Panc1 (cell line): ENCODE measurements around the gene ANKH. TPM values are rescaled to one million over a fixed set of nuclear protein-coding genes. Genes with fewer than 3 reads are reported as not detected.

Experiments used
- ATAC-seq: fragments of 200-7000 bp; cut with Tn5 transposase; 2 replicates; pipeline ENCODE4 v1.9.1; 2020; ENCODE audit warnings: mild to moderate bottlenecking, moderate library complexity
- BruUV-seq: library from RNA; stranded (reverse); fragments of 400-500 nt; replicated peaks from 2 replicates; lab custom pipeline; 2021; lab: Mats Ljungman, UMichigan
- CTCF ChIA-PET: fragments of 300-600 bp; sonication (Branson Sonifier 250); formaldehyde crosslinking; loops from one replicate; lab custom pipeline; 2022; ENCODE audit warnings: antibody characterized with exemption; lab: Charles Lee
- POLR2A ChIA-PET: fragments of 300-600 bp; sonication (Branson Sonifier 250); formaldehyde crosslinking; loops from one replicate; lab custom pipeline; 2022; ENCODE audit warnings: antibody characterized with exemption; lab: Charles Lee
- DNase-seq: peaks from one replicate; pipeline ENCODE4 v3.0.0-alpha.2; 2010; ENCODE audit warnings: low read depth, low spot score
- H3K27ac ChIP-seq: 2 replicates; pipeline ENCODE4 v1.5.1; 2011; ENCODE audit warnings: mild to moderate bottlenecking, low read length, inconsistent platforms
- H3K27me3 ChIP-seq: fragments of 200-500 bp; sonication (Bioruptor generic); 2 replicates; pipeline ENCODE4 v1.6.0; 2014; ENCODE audit warnings: low read length, inconsistent platforms; ENCODE audit not compliant: control insufficient read depth, insufficient read depth
- H3K36me3 ChIP-seq: fragments of 200-500 bp; sonication (Bioruptor generic); 2 replicates; pipeline ENCODE4 v1.5.1; 2014; ENCODE audit warnings: inconsistent platforms, mild to moderate bottlenecking, low read length, moderate library complexity; ENCODE audit not compliant: control insufficient read depth, insufficient read depth
- H3K4me1 ChIP-seq: 2 replicates; pipeline ENCODE4 v1.5.1; 2011; ENCODE audit warnings: inconsistent platforms, mild to moderate bottlenecking, low read length, moderate library complexity; ENCODE audit not compliant: control insufficient read depth, insufficient read depth
- H3K4me3 ChIP-seq, 2 experiments: 2 replicates each; pipeline ENCODE4 v1.5.1; 2011 to 2012; ENCODE audit warnings: low read depth in 2 of 2, low read length in 2 of 2, mild to moderate bottlenecking in 2 of 2, inconsistent platforms in 1 of 2, moderate library complexity in 1 of 2
- H3K9me3 ChIP-seq: fragments of 200-500 bp; sonication (Bioruptor generic); 2 replicates; pipeline ENCODE4 v1.5.1; 2014; ENCODE audit warnings: low read depth, mild to moderate bottlenecking, inconsistent platforms, low read length, moderate library complexity; ENCODE audit not compliant: control insufficient read depth, insufficient read depth
- POLR2AphosphoS5 ChIP-seq: IDR thresholded peaks from 2 replicates; pipeline ENCODE4 v1.6.1; 2012; ENCODE audit warnings: mild to moderate bottlenecking, low read depth, low read length, moderate library complexity
- SIN3A ChIP-seq: IDR thresholded peaks from 2 replicates; pipeline ENCODE4 v1.6.1; 2012; ENCODE audit warnings: low read depth, mild to moderate bottlenecking, low read length, moderate library complexity, borderline replicate concordance; ENCODE audit not compliant: insufficient read depth
- TCF7L2 ChIP-seq: IDR thresholded peaks from 2 replicates; pipeline ENCODE4 v1.6.1; 2011; ENCODE audit warnings: mild to moderate bottlenecking, low read depth, low read length, inconsistent platforms
- in situ Hi-C: cut with HindIII; loops from 2 replicates; pipeline ENCODE4 v1.10.0; 2016; ENCODE audit warnings: low sequenced_read_pairs, low pct_unique_long_range_greater_than_20kb
- intact Hi-C: fragments of 100-400 bp; cut with micrococcal nuclease; formaldehyde crosslinking; loops from one replicate; pipeline ENCODE4 v1.10.0; 2022; ENCODE audit not compliant: unreplicated experiment
- total RNA-seq: library from RNA; stranded (reverse); gene quantifications from one replicate; pipeline ENCODE4 v1.2.1, GENCODE V29; 2021; ENCODE audit not compliant: unreplicated experiment
- TF ChIP-seq, protein P1 (sequence below): fragments of 450-650 bp; IDR thresholded peaks from 2 replicates; pipeline ENCODE4 v1.5.1; 2017; ENCODE audit warnings: mild to moderate bottlenecking
- TF ChIP-seq, protein P2 (sequence below), 2 experiments: IDR thresholded peaks; 2 replicates each; pipeline ENCODE4 v1.6.1; 2011 to 2012; ENCODE audit warnings: low read depth in 2 of 2, control low read depth in 1 of 2, low read length in 1 of 2, mild to moderate bottlenecking in 1 of 2, moderate library complexity in 1 of 2; ENCODE audit not compliant: insufficient read depth in 1 of 2

ANKH gene
- total RNA-seq, 1 experiment from 2014 or later, result 11.2 TPM

DNA sequence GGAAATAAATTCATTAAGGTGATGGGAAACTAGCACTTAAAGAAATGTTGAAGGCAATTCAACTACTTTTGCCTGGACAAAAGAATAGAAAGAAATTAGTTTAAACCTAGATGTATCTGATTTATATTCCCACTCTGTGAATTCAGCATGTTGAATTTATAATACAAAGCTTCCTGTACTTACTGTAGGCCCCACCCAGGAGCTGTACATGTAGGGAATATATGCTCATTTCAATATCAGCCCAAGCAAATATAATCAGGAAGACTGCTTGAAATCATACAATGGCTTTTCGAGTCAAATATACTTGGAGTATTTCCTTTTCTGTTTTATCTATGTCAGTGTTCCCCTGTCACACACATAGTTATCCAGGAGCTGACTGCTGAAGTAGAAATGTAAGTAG, 105.0 kb downstream of the ANKH start:
- Histone ChIP-seq H3K27ac (no peak overlapping the region), H3K9me3 (no peaks in the 10 kb centered on the region), H3K36me3 (no peaks in the 10 kb centered on the region), H3K27me3 (no peaks in the 10 kb centered on the region), H3K4me3 (no peak overlapping the region), H3K4me1 (peaks cover 7% of the 10 kb centered on the region; the same call in 1 of the 2 replicates)
- DNase-seq, result no peak
- TF ChIP-seq, protein P1, sequence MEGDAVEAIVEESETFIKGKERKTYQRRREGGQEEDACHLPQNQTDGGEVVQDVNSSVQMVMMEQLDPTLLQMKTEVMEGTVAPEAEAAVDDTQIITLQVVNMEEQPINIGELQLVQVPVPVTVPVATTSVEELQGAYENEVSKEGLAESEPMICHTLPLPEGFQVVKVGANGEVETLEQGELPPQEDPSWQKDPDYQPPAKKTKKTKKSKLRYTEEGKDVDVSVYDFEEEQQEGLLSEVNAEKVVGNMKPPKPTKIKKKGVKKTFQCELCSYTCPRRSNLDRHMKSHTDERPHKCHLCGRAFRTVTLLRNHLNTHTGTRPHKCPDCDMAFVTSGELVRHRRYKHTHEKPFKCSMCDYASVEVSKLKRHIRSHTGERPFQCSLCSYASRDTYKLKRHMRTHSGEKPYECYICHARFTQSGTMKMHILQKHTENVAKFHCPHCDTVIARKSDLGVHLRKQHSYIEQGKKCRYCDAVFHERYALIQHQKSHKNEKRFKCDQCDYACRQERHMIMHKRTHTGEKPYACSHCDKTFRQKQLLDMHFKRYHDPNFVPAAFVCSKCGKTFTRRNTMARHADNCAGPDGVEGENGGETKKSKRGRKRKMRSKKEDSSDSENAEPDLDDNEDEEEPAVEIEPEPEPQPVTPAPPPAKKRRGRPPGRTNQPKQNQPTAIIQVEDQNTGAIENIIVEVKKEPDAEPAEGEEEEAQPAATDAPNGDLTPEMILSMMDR, result no peak
- TF ChIP-seq SIN3A (no peak), TCF7L2 (no peak), POLR2AphosphoS5 (no peak)
- TF ChIP-seq, protein P2, sequence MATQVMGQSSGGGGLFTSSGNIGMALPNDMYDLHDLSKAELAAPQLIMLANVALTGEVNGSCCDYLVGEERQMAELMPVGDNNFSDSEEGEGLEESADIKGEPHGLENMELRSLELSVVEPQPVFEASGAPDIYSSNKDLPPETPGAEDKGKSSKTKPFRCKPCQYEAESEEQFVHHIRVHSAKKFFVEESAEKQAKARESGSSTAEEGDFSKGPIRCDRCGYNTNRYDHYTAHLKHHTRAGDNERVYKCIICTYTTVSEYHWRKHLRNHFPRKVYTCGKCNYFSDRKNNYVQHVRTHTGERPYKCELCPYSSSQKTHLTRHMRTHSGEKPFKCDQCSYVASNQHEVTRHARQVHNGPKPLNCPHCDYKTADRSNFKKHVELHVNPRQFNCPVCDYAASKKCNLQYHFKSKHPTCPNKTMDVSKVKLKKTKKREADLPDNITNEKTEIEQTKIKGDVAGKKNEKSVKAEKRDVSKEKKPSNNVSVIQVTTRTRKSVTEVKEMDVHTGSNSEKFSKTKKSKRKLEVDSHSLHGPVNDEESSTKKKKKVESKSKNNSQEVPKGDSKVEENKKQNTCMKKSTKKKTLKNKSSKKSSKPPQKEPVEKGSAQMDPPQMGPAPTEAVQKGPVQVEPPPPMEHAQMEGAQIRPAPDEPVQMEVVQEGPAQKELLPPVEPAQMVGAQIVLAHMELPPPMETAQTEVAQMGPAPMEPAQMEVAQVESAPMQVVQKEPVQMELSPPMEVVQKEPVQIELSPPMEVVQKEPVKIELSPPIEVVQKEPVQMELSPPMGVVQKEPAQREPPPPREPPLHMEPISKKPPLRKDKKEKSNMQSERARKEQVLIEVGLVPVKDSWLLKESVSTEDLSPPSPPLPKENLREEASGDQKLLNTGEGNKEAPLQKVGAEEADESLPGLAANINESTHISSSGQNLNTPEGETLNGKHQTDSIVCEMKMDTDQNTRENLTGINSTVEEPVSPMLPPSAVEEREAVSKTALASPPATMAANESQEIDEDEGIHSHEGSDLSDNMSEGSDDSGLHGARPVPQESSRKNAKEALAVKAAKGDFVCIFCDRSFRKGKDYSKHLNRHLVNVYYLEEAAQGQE (IDR thresholded peaks at IDR 0.05; ENCODE audit: insufficient read depth in 1 of 2, low read depth in 2 of 2, low read length in 1 of 2), result no peak
- intact Hi-C loops, result no loop called here
- no TSS peak for BruUV-seq
- no peak for ATAC-seq
- POLR2A ChIA-PET, result no interaction called here
- in situ Hi-C loops, result no loop called here
- CTCF ChIA-PET, result interaction anchor here (0.5 kb wide), 1 partner anchor 323 kb away, joined by 4 read pairs; no protein-coding TSS in a partner anchor

DNA sequence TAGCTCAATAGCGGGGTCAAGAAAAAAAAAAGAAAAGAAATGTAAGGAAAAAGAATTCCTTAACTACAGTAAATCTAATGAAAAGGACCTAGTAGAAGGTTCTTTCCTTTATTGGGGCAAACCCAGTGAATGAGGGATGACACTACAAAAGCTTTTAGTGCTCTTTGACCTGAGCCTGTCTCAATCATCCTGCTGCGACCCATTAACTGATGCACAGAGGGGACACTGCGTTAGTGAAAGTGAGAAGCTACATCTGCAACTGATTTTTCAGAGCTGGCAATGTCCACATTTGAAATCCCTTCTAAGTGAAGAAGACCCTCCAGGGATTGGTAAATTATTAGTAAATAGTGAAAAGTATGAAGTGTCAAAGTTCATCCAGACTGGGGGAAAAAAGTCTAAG, 106.0 kb downstream of the ANKH start:
- DNase-seq (no peak), ATAC-seq (no peak)
- no TSS peak for BruUV-seq
- Histone ChIP-seq H3K4me3 (no peak overlapping the region), H3K27me3 (no peaks in the 10 kb centered on the region), H3K36me3 (no peaks in the 10 kb centered on the region), H3K4me1 (peaks cover 7% of the 10 kb centered on the region; the same call in 1 of the 2 replicates), H3K27ac (no peak overlapping the region), H3K9me3 (no peaks in the 10 kb centered on the region)
- intact Hi-C loops, result no loop called here
- CTCF ChIA-PET, result interaction anchor here (0.6 kb wide), 1 partner anchor 24 kb away, joined by 4 read pairs; no protein-coding TSS in a partner anchor
- POLR2A ChIA-PET, result no interaction called here
- TF ChIP-seq, protein P1, result no peak
- TF ChIP-seq TCF7L2, result no peak
- in situ Hi-C loops, result no loop called here
